ENCODE data around the gene PRRT1B. TPM values are rescaled to one million over a fixed set of nuclear protein-coding genes. Genes with fewer than 3 reads are reported as not detected.
A peak's percentile ranks its signal among the peaks of the same experiment; 100 is the strongest.

Gene PRRT1B
- total and polyA plus RNA-seq, 9 donors, result 0.61 to 4.1 TPM; not detected in 7

GRCh38 chr9:131590449-131590848, 45.1 kb downstream of the PRRT1B start:
- Histone ChIP-seq H3K36me3 (no peaks in the 10 kb centered on the region), H3K9me3 (no peaks in the 10 kb centered on the region), H3K4me1 (ENCODE audit: insufficient read depth) (no peaks in the 10 kb centered on the region), H3K27ac (no peak overlapping the region), H3K4me3 (no peak overlapping the region), H3K27me3 (no peaks in the 10 kb centered on the region)
- intact Hi-C loops (cut with DNase I), result loop anchor here in 3 of 4 donors (5.0 to 10.0 kb wide), 3 partner anchors 147 to 644 kb away; partner anchors contain the start of gene RAPGEF1 (in 1 of the 3)
- 88 to 93% (median 90%) methylated on average over 13 of the region's 13 CpGs for WGBS, 3 donors
- no peak for DNase-seq
- TF ChIP-seq EP300 (IDR thresholded peaks at IDR 0.05) (no peak), CTCF (IDR thresholded peaks at IDR 0.05) (no peak), POLR2A (IDR thresholded peaks at IDR 0.05) (no peak)

GRCh38 chr9:131590907-131591844, 45.9 kb downstream of the PRRT1B start:
- TF ChIP-seq EP300 (IDR thresholded peaks at IDR 0.05) (no peak), POLR2A (IDR thresholded peaks at IDR 0.05) (no peak), CTCF (IDR thresholded peaks at IDR 0.05) (peak; percentile 53 to 87 (median 83))
- 74 to 78% (median 77%) methylated on average over 21 of the region's 21 CpGs for whole genome bisulfite sequencing, 3 donors
- no peaks in the 10 kb centered on the region for H3K9me3 ChIP-seq
- DNase-seq, result peak; percentile 71 to 86 (median 82)
- H3K4me1 ChIP-seq (ENCODE audit: insufficient read depth), result no peaks in the 10 kb centered on the region
- intact Hi-C loops (cut with DNase I), result loop anchor here (1.0 to 10.0 kb wide), 4 partner anchors 146 to 644 kb away; partner anchors contain the start of gene RAPGEF1 (in 1 of the 4)
- H3K36me3 ChIP-seq, result no peaks in the 10 kb centered on the region
- no peak overlapping the region for H3K27ac ChIP-seq
- H3K4me3 ChIP-seq, result no peak overlapping the region
- H3K27me3 ChIP-seq, result no peaks in the 10 kb centered on the region

DNA sequence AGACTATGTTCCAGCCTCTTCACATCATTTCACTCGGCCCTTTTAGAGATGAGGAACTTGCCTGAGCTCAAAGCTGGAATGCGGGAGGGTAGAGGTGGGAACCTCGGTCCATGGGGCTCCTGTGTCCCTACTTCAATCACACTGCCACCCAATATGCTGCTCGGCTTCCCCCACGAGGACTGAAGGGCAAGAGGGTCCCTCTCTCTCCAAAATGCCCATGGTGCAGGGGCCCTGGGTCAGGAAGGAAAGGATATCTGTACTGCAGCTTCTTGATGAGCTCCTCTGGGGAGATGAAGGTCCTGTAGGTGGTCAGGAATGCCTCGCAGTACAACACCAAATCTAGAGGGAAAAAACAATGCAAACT, 46.5 kb downstream of the PRRT1B start:
- DNase-seq, result no peak
- TF ChIP-seq EP300 (IDR thresholded peaks at IDR 0.05) (no peak), CTCF (IDR thresholded peaks at IDR 0.05) (no peak), POLR2A (IDR thresholded peaks at IDR 0.05) (no peak)
- Histone ChIP-seq H3K9me3 (no peaks in the 10 kb centered on the region), H3K27me3 (no peaks in the 10 kb centered on the region), H3K4me3 (no peak overlapping the region), H3K36me3 (no peaks in the 10 kb centered on the region), H3K27ac (no peak overlapping the region), H3K4me1 (ENCODE audit: insufficient read depth) (no peaks in the 10 kb centered on the region)
- intact Hi-C loops (cut with DNase I), result loop anchor here (1.0 to 10.0 kb wide), 5 partner anchors 145 to 643 kb away; partner anchors contain the start of gene RAPGEF1 (in 2 of the 4)
- 70 to 79% (median 75%) methylated on average over 6 of the region's 6 CpGs for WGBS, 3 donors

DNA sequence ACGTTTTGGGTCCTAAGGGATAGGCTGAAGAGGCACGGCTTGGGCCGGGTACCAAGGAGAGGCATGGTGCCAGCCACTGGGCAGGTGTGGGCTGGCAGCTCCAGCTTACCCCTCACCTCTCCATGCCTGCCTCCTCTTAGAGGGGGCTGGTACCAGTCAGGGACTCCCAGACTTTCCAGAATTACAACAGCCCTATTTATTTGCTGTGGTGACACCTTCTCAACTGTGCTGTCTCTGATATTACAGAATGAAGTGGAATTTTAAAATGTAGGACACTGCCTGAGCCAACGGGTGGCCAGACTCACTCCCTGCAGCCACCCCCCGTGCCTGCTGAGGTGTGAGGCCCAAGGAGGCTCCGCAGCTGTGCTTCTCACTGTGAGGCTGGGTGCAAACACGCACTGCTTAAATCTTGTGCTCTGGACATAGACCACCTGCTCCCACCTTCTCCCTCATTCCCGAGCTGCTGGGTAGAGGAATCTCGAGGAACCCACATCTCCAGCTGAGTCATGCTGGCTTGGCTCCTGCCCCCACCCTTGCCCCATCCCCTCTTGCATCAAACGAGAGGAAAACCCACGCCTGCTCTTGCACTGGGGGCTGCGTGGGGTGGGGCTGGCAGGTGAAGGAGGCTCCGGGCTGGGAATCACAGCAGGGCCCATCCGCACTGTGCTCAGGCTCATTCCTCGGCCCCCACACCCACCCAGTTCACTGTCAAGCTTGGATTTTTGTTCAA, 47.9 kb downstream of the PRRT1B start:
- Histone ChIP-seq H3K27me3 (no peaks in the 10 kb centered on the region), H3K9me3 (no peaks in the 10 kb centered on the region), H3K4me3 (no peak overlapping the region), H3K4me1 (ENCODE audit: insufficient read depth) (no peaks in the 10 kb centered on the region), H3K36me3 (no peaks in the 10 kb centered on the region), H3K27ac (no peak overlapping the region)
- intact Hi-C loops (cut with DNase I), result loop anchor here in 3 of 4 donors (2.0 to 10.0 kb wide), 4 partner anchors 144 to 642 kb away; partner anchors contain the start of gene RAPGEF1 (in 2 of the 3)
- no peak for DNase-seq
- 73 to 82% (median 75%) methylated on average over 15 of the region's 15 CpGs for WGBS, 3 donors
- TF ChIP-seq EP300 (IDR thresholded peaks at IDR 0.05) (no peak), CTCF (IDR thresholded peaks at IDR 0.05) (no peak), POLR2A (IDR thresholded peaks at IDR 0.05) (no peak)
